SKM-1 (cell line): ENCODE results near the gene LYZL4.

ENCODE experiments used
- DNase-seq: peaks from one replicate; lab custom pipeline; 2025; ENCODE audit not compliant: unreplicated experiment; lab: John Stamatoyannopoulos, UW

LYZL4 gene

DNA sequence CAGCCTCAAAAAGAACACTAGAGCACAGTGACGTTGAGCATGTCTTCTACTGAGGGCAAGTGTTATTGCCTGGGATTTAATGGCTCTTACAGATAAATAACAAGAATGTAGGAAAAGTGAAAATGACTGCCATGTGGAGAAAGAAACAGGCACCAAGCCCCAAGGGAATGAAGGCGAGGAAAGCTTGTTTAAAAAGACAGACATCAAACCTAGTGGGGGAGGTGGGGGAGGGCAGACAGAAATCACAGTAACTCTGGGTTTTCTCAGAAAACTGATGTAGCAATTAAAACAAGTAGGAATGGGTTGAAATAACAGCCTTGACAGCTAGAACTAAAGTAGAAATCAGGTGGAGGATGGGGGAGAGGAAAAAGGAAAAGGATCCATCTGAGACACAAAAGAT is 18.4 kb upstream of the LYZL4 start:
- no peak for DNase-seq

DNA sequence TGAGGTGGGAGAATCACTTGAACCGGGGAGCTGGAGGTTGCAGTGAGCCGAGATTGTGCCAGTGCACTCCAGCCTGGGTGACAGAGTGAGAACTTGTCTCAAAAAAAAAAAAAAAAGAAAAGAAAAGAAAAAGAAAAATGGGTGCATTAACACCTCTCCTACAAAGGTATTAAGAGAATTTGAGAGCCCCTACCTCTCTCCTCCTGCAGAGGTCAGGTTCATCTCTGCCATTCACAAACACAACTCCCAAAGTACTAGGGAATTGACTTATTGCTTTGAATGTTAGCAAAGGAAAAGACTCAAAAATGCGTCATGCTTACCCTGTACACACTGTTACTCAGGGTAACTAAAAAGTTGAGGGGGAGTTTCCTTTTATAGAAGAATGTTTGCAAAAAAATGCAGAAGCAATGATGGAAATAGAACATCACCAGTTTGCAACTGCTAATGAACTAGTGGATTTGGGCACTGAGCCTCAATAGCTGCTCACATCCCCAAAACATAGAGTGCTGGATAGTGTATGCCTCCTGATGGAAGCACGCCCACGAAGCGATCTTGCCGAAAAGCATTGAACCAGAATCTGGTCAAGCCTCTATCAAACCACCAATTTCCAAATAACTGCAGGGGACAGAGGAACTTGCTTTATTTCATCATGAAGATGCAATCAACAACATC is 15.5 kb upstream of the LYZL4 start:
- no peak for DNase-seq

DNA sequence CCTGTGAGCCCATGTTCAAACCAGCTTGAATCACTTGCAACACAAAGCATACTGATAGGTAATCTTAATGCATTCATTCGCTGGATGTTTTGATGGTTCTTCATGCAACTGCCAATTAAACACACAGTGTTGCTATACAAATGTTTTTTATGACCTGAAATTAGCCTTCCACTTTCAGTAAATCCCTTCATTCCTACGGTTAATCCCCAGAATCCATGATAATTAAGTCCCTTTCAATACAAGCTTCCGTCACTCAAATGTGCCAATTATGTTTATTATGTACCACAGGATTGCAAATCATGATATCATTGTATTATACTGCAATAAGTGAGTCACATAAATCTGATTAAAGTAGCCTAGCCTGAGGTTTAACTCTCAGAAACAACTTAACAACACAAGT is 14.5 kb upstream of the LYZL4 start:
- no peak for DNase-seq

DNA sequence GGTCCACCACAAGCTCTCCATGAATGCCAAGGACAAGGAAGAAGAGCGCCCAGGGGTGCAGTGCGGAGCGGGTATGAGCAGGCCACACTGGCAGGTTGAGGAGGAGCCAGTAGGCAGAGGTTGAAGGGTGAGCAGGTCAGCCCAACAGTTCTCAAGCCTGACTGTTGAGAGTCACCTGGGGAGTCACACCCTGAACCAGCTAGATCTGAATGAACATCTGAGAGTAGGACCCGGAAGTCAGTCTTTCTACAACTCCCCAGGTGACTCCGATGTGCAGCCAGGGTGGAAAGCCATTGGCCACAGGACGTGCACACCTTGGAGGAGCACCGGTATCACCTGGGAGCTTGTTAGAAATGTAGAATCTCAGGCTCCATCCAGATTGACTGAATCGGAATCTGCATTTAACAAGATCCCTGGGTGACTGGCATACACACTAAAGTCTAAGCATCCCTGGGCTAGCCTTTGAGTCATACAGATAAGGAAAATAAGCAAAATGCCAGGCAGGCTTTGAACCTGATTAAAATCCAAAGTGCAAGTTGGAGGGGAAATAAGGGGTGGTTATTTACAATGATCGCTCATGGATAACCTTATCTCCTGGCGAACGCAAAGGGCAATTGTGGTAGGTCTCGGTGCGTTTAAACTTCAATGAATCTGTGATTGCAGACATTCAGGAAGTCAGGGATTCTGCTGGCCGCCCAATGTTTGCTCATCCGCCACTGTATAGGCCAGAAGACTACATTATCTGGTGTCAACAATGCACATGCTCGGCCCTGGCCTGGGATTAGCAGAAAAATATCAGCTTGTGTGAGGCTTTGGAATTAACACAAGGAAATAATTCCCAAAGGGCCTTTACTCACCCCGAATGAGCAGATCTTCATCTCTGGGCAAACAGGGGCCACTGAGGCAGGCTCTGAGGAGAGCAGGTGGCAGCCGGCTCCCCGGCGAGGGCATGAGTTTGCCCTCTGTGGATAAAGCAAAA is 11.7 kb upstream of the LYZL4 start:
- DNase-seq, result no peak

DNA sequence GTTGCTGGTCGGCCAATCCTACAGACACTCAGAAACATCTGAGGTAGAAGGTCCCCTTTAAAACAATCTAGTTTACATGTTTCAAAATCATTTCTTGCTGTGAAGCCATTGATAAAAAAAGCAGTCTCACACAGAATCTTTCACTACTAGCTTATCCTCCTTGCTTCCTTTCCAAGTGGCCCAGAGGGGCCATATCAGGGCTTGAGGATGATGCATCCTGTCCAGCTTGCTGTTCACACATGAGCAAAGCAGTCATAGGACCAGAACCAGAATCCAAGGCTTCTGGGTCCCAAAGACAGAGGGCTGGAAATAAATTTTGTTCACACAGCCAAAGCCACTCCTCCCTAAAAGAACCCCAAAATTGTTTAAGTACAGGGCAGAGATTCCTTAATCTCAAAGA is 9.2 kb upstream of the LYZL4 start:
- DNase-seq, result no peak

DNA sequence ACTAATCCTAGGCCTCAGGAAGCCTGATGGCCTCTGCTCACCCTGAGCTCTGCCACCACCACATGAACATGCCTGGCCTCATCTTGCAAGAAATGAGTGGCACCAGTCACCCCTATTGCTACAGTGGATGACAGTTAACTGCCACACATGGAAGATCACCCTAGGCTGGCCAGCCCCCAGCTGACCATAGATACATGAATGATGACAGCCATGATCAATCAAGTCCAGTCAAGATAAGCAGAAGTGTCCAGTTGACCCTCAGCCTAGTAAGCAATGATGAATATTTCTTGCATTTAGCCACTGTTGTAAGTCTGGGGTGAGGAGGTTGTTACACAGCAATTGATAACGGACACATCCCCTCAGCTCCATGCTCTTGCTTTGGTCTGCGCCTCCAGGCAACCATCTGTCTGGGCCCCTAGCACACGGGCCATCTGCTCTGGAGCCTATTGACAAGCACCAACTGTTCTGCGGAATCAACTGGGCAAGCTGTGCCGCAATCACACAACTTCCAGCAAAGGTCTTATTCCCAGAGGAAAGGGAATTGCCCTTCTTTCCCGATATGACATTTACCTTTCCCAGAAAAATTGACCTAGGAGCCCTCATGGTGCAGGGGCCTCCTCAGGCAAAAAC is 2.2 kb upstream of the LYZL4 start:
- DNase-seq, result no peak

DNA sequence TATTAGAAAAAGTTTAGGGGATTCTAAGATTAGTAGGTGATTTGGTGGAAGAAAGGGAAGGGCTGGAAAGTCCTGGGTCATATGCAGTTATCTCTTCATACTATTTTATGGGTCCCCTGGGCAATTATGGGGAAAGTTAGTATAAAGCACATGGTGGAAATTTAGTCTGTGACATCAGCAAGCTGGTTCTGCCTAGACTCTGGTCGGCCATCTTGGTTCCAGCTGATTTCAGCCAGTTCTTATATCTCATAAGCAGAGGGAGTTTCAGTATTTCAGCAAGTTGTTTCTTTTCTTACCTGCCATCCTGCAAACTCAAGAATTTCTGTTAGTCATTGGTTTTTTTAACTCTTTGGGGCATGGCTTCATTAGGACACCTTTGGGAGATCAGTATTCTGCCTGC is 1.0 kb upstream of the LYZL4 start:
- no peak for DNase-seq

DNA sequence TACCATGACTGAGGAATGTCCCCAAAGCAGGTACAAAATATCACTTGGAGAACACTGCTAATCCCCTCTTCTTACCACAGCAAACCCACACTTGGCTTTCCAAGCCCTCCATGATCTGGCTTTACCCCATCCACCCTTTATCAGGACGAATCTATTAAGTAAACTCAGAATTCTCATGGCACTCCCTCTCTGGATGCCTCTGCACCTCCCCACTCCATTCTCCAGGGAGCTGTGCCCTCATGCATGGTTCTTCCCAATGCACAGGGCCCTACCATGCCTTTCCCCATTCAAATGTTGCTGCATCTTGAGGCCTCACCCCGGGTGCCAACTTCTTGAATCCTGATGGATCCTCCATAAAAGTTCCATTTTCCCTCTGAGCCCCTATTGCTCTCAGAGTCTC is 2.3 kb downstream of the LYZL4 start:
- no peak for DNase-seq

DNA sequence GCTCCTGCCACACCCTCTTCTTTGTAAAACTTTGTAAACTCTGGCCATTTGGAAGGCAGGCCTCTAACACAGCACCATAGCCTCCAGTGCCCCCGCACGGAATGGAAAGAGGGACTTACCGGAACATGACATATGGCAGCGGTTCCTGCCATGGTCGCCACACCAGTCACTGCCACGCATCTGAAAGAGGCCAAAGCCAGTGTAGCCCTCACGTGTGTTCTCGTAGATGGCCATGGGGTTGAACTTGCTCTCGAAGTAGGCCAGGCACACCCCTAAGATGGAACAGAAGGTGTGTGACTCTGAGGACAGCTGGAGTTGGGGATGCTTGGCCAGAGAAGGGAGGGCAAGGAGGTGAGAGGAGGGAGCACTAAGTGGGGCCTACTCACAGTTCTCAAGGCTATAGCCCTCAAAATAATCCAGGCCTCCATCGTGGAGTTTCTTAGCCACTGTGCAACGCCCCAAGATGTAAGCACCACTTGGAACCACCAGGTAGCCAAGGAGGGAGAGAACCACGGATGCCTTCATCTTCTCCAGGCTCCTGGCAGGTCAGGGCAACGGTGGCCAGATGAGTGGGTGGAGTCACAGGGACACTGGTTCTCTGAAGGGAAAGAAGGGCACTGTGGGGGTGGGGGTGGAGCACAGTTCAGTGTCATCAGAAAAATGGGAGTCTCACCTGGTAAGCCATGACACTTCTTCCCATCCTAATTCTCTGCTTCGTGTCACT is 3.5 kb downstream of the LYZL4 start:
- no peak for DNase-seq

DNA sequence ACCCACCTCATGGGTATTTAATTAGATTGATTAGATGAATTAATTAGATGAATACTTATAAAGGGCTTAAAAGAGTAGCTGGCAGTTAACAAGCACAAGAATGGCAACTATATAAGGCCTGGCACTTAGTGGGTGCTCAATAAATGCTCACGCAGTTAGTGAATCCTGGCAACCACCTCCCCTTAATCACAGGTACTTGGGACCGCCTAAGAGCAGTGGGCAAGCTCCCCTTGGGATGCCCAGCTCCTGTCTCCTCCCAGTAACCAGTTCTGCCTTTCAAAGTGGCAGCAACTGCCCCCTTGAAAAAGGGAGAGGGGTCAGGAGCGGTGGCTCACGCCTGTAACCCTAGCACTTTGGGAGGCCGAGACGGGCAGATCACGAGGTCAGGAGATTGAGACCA is 4.6 kb downstream of the LYZL4 start:
- no peak for DNase-seq

DNA sequence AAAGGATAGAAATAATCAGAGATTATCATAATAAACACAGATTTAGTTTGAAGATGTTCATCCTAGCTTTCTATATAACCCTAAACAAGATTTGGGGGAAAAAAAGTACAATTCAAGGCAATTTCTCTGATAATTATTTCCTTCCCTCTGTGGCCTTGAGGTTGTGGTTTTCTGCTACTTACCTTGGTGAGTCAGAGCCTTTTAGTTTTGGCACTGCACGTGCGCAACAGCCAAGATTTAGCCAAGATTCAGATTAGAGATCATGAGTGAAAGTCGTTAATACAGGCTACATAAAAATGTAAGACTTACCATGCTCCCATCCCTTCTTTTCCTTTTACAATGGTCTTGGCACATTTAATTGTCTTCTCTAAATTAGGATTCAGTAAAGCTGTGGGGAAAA is 6.7 kb downstream of the LYZL4 start:
- no peak for DNase-seq

DNA sequence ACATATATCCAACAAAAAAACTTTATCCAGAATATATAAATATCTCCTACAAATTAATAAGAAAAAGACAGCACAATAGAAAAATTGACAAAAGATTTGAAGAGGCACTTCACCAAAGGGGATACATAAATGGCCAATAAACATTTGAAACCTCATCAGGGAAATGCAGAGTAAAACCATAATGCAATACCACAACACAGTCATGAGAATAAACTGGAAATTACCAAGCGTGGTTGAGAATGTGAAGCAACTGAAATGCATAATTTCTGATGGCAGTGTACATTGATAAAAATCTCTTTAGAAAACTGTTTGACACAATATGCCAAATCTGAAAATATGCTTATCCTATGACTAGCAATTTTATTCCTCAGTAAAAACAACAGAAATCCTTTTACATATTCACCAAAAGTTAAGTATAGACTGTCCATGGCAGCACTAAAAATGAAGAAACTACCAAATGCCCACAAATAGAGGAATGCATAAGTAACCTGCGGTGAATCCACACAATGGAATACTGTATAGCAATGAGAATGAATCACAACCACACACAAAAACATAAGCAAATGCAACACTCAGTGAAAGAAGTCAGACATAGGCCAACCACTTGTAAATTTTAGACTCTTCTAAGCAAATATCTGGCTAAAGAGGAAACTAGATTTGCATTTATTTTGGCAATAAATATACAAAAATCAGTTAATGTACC is 7.9 kb downstream of the LYZL4 start:
- DNase-seq, result no peak

DNA sequence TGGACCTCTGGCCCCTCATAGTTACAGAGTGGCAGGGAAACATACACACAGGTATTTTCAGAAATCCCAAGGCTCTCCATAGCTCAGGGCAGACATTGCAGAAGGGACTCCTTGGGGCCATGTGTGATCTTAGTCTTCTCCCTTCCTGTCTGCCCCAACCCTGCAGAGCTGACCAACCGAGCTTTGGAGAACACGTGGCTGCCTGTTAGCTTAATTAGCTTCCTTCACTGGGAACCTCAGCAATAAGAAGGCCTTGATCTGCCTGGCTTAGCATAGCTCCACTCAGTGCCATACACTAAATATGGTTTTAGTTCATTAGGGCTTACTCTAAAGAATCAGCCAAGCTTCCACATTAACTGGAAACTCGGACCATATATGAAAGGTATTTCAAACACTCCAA is 12.3 kb downstream of the LYZL4 start:
- no peak for DNase-seq

DNA sequence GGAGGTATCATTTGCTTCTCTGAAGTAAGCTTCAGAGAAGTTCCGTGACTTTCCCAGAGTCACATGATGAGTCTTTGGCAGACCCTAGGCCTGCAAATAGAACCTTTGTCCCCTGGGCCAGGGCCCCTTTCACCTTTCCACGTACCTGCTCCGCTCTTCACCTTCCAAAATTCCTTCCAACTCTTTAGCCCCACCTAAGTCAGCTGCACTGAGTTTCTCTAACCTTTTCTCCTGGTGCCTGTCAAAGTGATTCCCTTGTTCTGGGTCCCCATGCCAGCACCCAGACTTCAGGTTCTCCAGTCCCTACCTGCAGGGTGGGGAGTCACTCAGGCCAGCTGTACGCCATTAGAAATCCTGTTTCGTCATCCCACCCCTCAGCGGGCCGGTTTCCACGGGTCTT is 12.8 kb downstream of the LYZL4 start:
- no peak for DNase-seq

DNA sequence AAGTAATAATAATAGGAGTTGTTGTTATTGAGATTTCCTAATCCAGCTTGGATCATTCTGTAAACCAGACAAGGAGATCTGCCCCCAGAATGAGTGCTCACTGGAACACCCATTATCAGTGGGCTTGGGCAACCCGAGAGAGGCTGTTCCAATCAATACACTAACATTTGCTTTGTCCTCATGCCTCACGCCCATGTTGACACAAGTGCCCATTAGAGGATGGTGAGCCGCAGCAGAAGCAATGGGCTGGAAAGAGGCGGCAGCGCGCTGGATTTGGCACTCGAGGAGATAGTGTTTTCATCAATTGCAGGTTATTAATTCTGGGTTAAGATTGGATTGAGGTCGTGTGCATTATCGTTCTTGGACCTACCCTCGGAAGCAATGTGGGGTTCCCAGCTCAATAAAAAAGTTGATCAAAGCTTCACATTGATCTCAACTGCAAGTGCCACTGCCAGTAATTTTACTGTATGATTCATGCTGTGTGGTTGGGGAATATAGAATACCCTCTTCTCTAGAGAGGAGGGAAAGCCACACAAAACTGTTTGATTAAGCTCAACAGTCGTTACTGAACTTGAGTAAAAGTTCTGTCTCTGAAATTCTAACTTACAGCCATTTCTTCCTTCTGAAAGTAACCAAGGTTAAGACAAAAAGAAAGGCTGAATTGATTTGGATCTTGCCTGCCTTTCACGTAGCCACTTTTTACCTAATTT is 15.7 kb downstream of the LYZL4 start:
- no peak for DNase-seq

DNA sequence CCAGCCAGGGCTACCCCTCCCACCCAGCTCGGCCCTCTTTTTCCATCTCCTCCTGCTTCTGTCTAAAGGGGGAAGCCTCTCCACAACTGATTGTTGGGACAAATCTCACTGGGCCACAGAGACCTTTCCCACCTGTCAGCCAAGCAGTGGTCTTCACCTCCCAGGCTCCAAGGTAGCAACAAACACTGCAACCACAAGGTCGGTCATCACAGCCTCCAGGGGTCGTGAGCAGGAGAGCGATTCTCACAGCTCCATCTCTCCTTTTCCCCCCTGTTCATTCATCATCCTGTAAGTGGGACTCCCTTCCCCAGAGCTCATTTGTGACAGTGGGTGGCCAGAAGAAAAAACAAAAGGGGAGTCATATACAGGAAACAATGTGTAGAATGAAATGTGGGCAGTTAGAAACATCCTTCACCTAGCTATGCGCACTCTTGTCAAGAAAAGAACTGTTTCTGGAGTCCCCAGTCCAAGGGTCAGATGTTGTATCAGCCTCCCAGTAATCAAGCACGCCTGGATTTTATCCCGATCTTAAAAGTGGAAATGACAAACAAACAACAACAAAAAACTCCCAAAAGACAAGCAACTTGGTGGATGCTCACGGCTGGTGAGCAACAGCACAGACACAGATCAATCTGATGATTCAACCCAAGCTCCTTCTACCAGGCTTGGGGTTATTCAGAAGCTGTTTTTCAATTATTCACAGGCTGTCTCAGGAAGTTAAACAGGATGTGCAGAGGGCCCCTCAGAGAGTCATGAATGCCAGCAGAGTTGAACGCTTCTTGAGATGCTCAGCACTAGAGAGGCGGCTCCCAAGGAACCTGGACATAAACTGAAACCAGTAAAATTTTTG is 22.4 kb downstream of the LYZL4 start:
- DNase-seq, result no peak

DNA sequence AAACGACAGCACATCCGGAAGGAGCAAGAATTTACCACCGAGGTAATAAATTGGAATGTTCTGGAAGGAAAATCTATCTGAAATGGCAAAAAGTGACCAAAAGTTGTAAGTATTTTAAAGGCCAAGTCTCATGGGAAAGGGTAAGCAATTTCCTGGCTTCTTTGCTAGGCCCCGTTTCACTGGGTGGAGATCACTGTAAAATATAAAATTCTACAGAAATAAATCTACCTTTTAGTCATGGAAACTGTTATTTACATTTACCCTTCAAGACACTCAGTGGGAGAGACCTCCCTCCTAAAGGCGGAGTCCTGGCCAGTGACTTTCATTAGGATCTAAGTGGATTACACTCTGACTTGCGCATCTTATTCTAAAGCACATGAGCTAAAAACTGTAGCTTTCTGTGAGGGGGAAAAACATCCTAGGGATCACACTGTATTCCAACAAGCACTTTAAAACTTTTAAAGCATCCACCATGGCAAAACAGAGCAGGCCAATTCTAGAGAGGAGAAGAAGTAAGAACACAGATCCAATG is 28.8 kb downstream of the LYZL4 start:
- no peak for DNase-seq

DNA sequence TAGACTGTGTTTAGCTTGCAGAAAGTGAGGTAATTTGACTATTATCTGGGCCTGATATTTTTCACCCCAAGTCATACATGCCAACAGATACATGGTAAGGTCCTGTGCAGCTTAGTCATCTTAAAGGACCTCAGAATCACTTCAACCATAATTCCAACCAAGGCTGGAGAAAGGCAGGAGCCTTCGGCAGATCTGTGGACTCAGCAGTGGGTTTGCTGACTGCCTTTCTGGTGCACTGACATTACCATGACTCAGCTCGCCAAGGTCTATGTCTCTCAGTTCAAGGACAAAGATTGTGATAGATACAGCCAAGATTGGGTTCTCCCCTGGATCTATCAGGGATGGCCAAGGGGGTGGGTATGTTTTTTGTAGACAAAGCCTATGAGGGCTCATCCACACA is 32.7 kb downstream of the LYZL4 start:
- DNase-seq, result no peak

DNA sequence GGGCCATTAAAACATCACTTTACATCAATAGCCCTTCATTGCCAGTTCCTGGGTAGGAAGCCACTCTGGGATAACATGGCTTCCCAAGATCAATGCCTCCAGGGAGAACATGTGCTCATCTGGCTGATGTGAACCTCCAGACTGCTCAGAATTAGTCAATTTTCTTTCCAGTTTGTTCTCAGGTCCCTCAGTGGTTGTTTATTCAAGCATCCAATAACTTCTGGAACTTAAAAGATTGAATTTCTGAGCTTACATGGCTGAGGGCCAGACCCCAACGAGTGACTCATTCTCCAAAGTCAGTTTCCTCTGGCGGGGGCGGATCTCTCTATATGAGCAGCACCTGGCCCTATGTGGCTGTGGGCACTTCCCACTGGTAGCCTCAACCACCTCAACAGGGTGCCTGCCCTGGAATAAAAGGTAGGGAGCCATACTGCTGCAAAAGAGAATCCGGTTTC is 34.0 kb downstream of the LYZL4 start:
- DNase-seq, result no peak
